Stomach (tissue), 9 donors: Measurements from ENCODE around the gene ZBTB17. TPM values are rescaled to one million over a fixed set of nuclear protein-coding genes. Genes with fewer than 3 reads are reported as not detected.
A peak's percentile ranks its signal among the peaks of the same experiment; 100 is the strongest.
"Not testable (repeated sequence)": the region's sequence is repeated elsewhere in the genome, so short reads cannot be mapped to it uniquely, and the experiment has no call there.

ENCODE experiments used
- DNase-seq, 2 donors: peaks; one replicate each; pipeline versions ENCODE4 v3.0.0 to v3.0.0-alpha.2; 2013 to 2019
- H3K27ac ChIP-seq, 5 donors: fragments of 200-600 bp in 4 of 5; sonication (generic) in 4 of 5; one replicate each; pipeline ENCODE4 v1.5.1; 2013 to 2019; ENCODE audit warnings: mild to moderate bottlenecking in 1 of 5, moderate library complexity in 1 of 5
- H3K27me3 ChIP-seq, 3 donors: fragments of 200-600 bp; sonication (generic); one replicate each; pipeline ENCODE4 v1.5.1; 2017 to 2019; ENCODE audit warnings: mixed run types in 1 of 3
- H3K36me3 ChIP-seq, 4 donors: fragments of 200-600 bp; sonication (generic); 1 replicate in 3 of 4; 2 replicates in 1 of 4; pipeline ENCODE4 v1.5.1; 2016 to 2019
- H3K4me1 ChIP-seq, 4 donors: fragments of 200-600 bp; sonication (generic); one replicate each; pipeline ENCODE4 v1.5.1; 2016 to 2019
- H3K4me3 ChIP-seq, 4 donors: fragments of 200-600 bp; sonication (generic) in 3 of 4; one replicate each; pipeline ENCODE4 v1.5.1; 2016 to 2019; ENCODE audit warnings: mild to moderate bottlenecking in 1 of 4
- H3K9me3 ChIP-seq, 4 donors: fragments of 200-600 bp; sonication (generic); one replicate each; pipeline ENCODE4 v1.5.1; 2016 to 2019
- EP300 ChIP-seq: sonication (generic); formaldehyde crosslinking; IDR thresholded peaks from one replicate; pipeline ENCODE4 v1.6.1; 2017; ENCODE audit warnings: antibody characterized with exemption
- POLR2A ChIP-seq, 4 donors: fragments of 450-650 bp; IDR thresholded peaks; one replicate each; pipeline ENCODE4 v1.6.1; 2016; ENCODE audit warnings: antibody characterized with exemption in 4 of 4, control low read depth in 2 of 4, mild to moderate bottlenecking in 1 of 4, moderate library complexity in 1 of 4
- POLR2AphosphoS5 ChIP-seq, 3 donors: sonication (generic); formaldehyde crosslinking; IDR thresholded peaks; one replicate each; pipeline ENCODE4 v1.6.1; 2016; ENCODE audit warnings: antibody characterized with exemption in 3 of 3
- WGBS, 5 donors: extraction: QIAGEN DNeasy Blood & Tissue Kit in 3 of 5; methylation state at CpG; one replicate each; pipeline versions ENCODE4 v1.1.5 to v1.1.7; 2013 to 2018; 5-methylcytosine and 5-hydroxymethylcytosine counted together
- intact Hi-C: fragments of 100-400 bp; cut with DNase I; formaldehyde crosslinking; loops from one replicate; pipeline ENCODE4 v1.15.1; 2023; ENCODE audit warnings: low total_unique reads
- polyA plus RNA-seq, 3 donors: library from polyadenylated mRNA; stranded (reverse); fragments of 200-250 nt; gene quantifications; one replicate each; pipeline ENCODE4 v1.2.3, GENCODE V29; 2013
- total RNA-seq, 5 donors: library from RNA; depleted of rRNA; stranded (reverse); fragments of >200 nt; gene quantifications; one replicate each; pipeline versions ENCODE4 v1.1.0 to v1.2.3, GENCODE V29; 2014 to 2016
- TF ChIP-seq, protein P1 (sequence below), 7 experiments: fragments of 450-650 bp in 4 of 7; fragments of 200-600 bp in 3 of 7; sonication (generic) in 3 of 7; IDR thresholded peaks; one replicate each; pipeline ENCODE4 v1.5.1; 2016 to 2019; ENCODE audit warnings: antibody characterized with exemption in 7 of 7, control low read depth in 2 of 7, mild to moderate bottlenecking in 1 of 7
- donor health status: healthy with polysubstance abuse.
- donor health status: Bipolar disorder and iron deficiency.
- donor health status: healthy.

Gene ZBTB17
- total and polyA plus RNA-seq, 8 donors = 13.0 to 136 (median 46.5) TPM

GRCh38 chr1:16021681-16022080 is 45.8 kb upstream of the ZBTB17 start, which contains the start of gene CLCNKA:
Gene CLCNKA (plus strand): TSS chr1:16022036. CDS start chr1:16022620, 584 bp downstream.
- no peaks in the 10 kb centered on the region for H3K36me3 ChIP-seq
- H3K9me3 ChIP-seq = no peaks in the 10 kb centered on the region
- TF ChIP-seq POLR2A (IDR thresholded peaks at IDR 0.05) (no peak), EP300 (no peak), POLR2AphosphoS5 (IDR thresholded peaks at IDR 0.05) (no peak)
- TF ChIP-seq, protein P1, sequence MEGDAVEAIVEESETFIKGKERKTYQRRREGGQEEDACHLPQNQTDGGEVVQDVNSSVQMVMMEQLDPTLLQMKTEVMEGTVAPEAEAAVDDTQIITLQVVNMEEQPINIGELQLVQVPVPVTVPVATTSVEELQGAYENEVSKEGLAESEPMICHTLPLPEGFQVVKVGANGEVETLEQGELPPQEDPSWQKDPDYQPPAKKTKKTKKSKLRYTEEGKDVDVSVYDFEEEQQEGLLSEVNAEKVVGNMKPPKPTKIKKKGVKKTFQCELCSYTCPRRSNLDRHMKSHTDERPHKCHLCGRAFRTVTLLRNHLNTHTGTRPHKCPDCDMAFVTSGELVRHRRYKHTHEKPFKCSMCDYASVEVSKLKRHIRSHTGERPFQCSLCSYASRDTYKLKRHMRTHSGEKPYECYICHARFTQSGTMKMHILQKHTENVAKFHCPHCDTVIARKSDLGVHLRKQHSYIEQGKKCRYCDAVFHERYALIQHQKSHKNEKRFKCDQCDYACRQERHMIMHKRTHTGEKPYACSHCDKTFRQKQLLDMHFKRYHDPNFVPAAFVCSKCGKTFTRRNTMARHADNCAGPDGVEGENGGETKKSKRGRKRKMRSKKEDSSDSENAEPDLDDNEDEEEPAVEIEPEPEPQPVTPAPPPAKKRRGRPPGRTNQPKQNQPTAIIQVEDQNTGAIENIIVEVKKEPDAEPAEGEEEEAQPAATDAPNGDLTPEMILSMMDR (IDR thresholded peaks at IDR 0.05) = no peak
- 28 to 51% (median 38%) methylated on average over 4 to 6 of the region's 6 CpGs for WGBS, 5 donors
- H3K4me1 ChIP-seq = peaks cover 18 to 51% (median 37%) of the 10 kb centered on the region in 4 donors
- H3K27ac ChIP-seq = peak within 1 kb of the TSS in 3 of 5 donors; percentile 20 to 91 (median 85)
- intact Hi-C loops = no loop called here
- peak; percentile 54 to 69 for DNase-seq
- H3K4me3 ChIP-seq = no peak within 1 kb of the TSS
- H3K27me3 ChIP-seq = peaks cover 0 to under 1% (median under 1%) of the 10 kb centered on the region in 3 donors

DNA sequence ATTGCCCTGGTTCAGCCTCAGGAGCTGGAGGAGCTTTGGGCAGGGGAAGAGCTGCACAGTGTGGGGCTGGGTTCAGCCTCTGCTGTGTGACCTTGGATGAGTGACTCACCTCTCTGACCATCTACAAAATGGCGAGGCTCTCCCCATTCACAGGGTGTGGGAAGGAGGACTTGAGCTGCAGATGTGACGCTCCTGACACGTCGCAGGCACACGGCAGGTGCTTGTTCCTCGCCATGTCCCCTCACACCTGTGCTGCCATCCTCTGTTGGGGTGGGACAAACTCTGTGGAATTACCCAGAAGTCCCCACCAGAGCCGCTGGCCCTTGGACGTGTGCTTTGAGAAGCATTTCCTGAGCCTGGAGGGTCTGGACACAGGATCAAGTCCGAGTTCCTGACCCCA is 45.0 kb upstream of the ZBTB17 start:
- intact Hi-C loops = not testable (repeated sequence)
- WGBS, 5 donors = 81 to 88% (median 87%) methylated on average over 8 to 9 of the region's 9 CpGs; no CpG with 5 or more reads in 1 of the 5 donors

DNA sequence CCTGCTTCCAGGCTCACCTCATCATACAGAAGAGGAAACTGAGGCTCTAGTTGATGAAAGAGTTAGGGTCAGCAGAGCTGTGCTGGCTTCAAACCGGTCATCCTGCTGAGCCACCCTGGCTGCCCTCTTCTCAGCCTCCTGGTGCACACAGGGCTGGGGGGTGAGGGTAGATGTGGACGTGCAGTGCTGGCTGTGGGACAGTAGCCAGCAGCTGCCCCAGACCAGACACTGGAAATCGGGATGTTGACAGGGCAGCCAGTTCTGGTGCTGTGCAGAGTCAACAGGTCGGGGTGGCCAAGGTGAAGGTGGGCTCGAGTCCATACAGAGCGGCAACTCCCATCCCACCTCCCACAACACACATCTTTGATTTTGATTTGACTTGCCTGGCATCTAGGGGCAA is 44.4 kb upstream of the ZBTB17 start:
- TF ChIP-seq EP300 (no peak), POLR2AphosphoS5 (IDR thresholded peaks at IDR 0.05) (no peak), POLR2A (IDR thresholded peaks at IDR 0.05) (no peak)
- TF ChIP-seq, protein P1 (IDR thresholded peaks at IDR 0.05) = no peak
- WGBS, 5 donors = 75 to 91% (median 80%) methylated on average over 5 to 6 of the region's 6 CpGs
- peak overlapping the region in 3 of 5 donors; percentile 82 to 91 (median 85) for H3K27ac ChIP-seq

More for the DNA sequence above, 45.0 kb upstream of the ZBTB17 start:
- peak overlapping the region in 2 of 5 donors; percentile 85 to 91 for H3K27ac ChIP-seq
- H3K4me1 ChIP-seq = peaks cover 18 to 58% (median 35%) of the 10 kb centered on the region in 4 donors
- not testable (repeated sequence) for H3K36me3 ChIP-seq, DNase-seq, H3K4me3 ChIP-seq, H3K27me3 ChIP-seq, H3K9me3 ChIP-seq

DNA sequence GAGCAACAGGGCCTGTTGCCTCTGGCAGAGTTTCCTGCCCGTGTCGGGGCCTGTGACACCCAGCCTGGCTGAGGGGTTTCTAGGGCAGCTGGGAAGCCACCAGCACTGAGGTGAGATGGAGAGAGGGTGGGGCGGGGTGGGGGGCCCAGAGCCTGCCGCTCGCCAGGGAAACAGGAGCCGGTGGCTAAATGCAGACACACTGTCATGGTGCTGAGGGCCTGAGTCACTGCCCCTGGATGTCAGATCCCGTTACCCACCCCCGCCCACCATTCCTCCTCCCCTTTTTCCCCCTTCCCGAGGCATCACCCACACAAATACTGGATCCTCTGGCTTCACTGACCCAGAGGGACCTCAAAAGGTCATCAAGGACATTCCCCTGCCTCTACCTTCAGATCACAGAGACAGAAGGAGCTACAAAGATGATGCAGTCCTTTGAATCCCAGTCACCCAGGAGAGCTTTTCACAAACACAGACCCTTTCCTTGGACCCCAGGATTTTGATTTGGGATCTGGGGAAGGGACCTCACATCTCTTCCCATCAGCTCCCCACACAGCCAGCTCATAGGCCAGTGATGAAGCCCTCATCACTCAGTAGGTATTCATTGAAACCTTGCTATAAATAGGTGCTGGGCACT is 43.9 kb upstream of the ZBTB17 start:
- Histone ChIP-seq H3K4me1 (peaks cover 28 to 69% (median 44%) of the 10 kb centered on the region in 4 donors), H3K9me3 (no peaks in the 10 kb centered on the region), H3K27ac (peak overlapping the region in 4 of 5 donors; percentile 71 to 91 (median 84)), H3K36me3 (no peaks in the 10 kb centered on the region), H3K27me3 (no peaks in the 10 kb centered on the region), H3K4me3 (no peak overlapping the region)
- DNase-seq = peak in 1 of 2 donors; percentile 65
- intact Hi-C loops = no loop called here
- TF ChIP-seq EP300 = no peak
- no peak for TF ChIP-seq POLR2AphosphoS5 (IDR thresholded peaks at IDR 0.05)
- WGBS, 5 donors = 66 to 79% (median 77%) methylated on average over 7 to 9 of the region's 9 CpGs

More for the DNA sequence above, 44.4 kb upstream of the ZBTB17 start:
- H3K9me3 ChIP-seq = no peaks in the 10 kb centered on the region
- H3K4me1 ChIP-seq = peaks cover 24 to 63% (median 38%) of the 10 kb centered on the region in 4 donors
- intact Hi-C loops = no loop called here
- H3K27me3 ChIP-seq = no peaks in the 10 kb centered on the region
- H3K4me3 ChIP-seq = no peak overlapping the region
- H3K36me3 ChIP-seq = no peaks in the 10 kb centered on the region
- no peak for DNase-seq

- intact Hi-C loops = no loop called here
- H3K27ac ChIP-seq = peak overlapping the region in 4 of 5 donors; percentile 71 to 91 (median 84)
- H3K36me3 ChIP-seq = no peaks in the 10 kb centered on the region
- TF ChIP-seq POLR2A (IDR thresholded peaks at IDR 0.05) (no peak), EP300 (no peak), POLR2AphosphoS5 (IDR thresholded peaks at IDR 0.05) (no peak)
- TF ChIP-seq, protein P1 (IDR thresholded peaks at IDR 0.05) = no peak
- H3K27me3 ChIP-seq = no peaks in the 10 kb centered on the region
- no peaks in the 10 kb centered on the region for H3K9me3 ChIP-seq
- no peak for DNase-seq
- H3K4me3 ChIP-seq = no peak overlapping the region
- WGBS, 5 donors = 79 to 86% (median 83%) methylated on average over 8 to 23 of the region's 23 CpGs
- H3K4me1 ChIP-seq = peaks cover 33 to 77% (median 50%) of the 10 kb centered on the region in 4 donors
Measured at GRCh38 chr1:16018749-16019643, 43.1 kb upstream of the ZBTB17 start.
